H1 (cell line): Measurements from ENCODE around the gene CHST8.

Source experiments
- EZH2 ChIP-seq: fragments of 200-600 bp; sonication (generic); IDR thresholded peaks from 2 replicates; pipeline ENCODE4 v1.7.1; 2012; ENCODE audit warnings: low read depth, mild to moderate bottlenecking, moderate library complexity, low read length, inconsistent platforms; ENCODE audit not compliant: severe bottlenecking
- POLR2A ChIP-seq, 2 experiments: IDR thresholded peaks; 1 replicate in 1 of 2; 2 replicates in 1 of 2; pipeline ENCODE4 v1.6.1; 2011; ENCODE audit warnings: low read depth in 2 of 2, low read length in 2 of 2, mild to moderate bottlenecking in 2 of 2; ENCODE audit errors: control extremely low read depth in 1 of 2
- POLR2AphosphoS5 ChIP-seq: IDR thresholded peaks from 2 replicates; pipeline ENCODE4 v1.6.1; 2011; ENCODE audit warnings: low read depth, low read length
- RFX5 ChIP-seq: IDR thresholded peaks from 2 replicates; pipeline ENCODE4 v1.6.1; 2011; ENCODE audit warnings: low read depth, low read length, improper control_type of control experiment, borderline replicate concordance
- SIN3A ChIP-seq, 2 experiments: IDR thresholded peaks in 1 of 2; conservative IDR thresholded peaks in 1 of 2; 2 replicates each; pipeline ENCODE4 v1.6.1; 2011 to 2012; ENCODE audit warnings: low read length in 2 of 2, improper control_type of control experiment in 1 of 2, low read depth in 1 of 2, mild to moderate bottlenecking in 1 of 2
- SUZ12 ChIP-seq: fragments of 200-600 bp; sonication (generic); IDR thresholded peaks from 2 replicates; pipeline ENCODE4 v1.6.1; 2012; ENCODE audit warnings: mild to moderate bottlenecking, inconsistent platforms, low read length, moderate library complexity, mixed read lengths
- TAF1 ChIP-seq: IDR thresholded peaks from 2 replicates; pipeline ENCODE4 v1.6.1; 2011; ENCODE audit warnings: mild to moderate bottlenecking, low read depth, low read length
- TEAD4 ChIP-seq: IDR thresholded peaks from 2 replicates; pipeline ENCODE4 v1.6.1; 2012; ENCODE audit warnings: low read depth, low read length, inconsistent platforms, mixed read lengths
- TF ChIP-seq, protein P1 (sequence below), 3 experiments: IDR thresholded peaks; 1 replicate in 2 of 3; 2 replicates in 1 of 3; pipeline versions ENCODE4 v1.5.1 to v1.6.1; 2011; ENCODE audit warnings: low read length in 3 of 3, mild to moderate bottlenecking in 3 of 3, inconsistent platforms in 2 of 3, low read depth in 1 of 3, moderate library complexity in 1 of 3; ENCODE audit not compliant: insufficient read depth in 1 of 3; ENCODE audit errors: control extremely low read depth in 1 of 3

- TF ChIP-seq SUZ12 (no peak), SIN3A (conservative IDR thresholded peaks at IDR 0.05 in 1 of 2, IDR thresholded peaks at IDR 0.05 in 1 of 2; ENCODE audit: low read depth in 1 of 2, low read length in 2 of 2) (no peak), POLR2AphosphoS5 (no peak), RFX5 (no peak), EZH2 (no peak), POLR2A (IDR thresholded peaks at IDR 0.05; ENCODE audit: control extremely low read depth in 1 of 2, low read depth in 2 of 2, low read length in 2 of 2) (no peak), TEAD4 (no peak), TAF1 (no peak)
- TF ChIP-seq, protein P1, sequence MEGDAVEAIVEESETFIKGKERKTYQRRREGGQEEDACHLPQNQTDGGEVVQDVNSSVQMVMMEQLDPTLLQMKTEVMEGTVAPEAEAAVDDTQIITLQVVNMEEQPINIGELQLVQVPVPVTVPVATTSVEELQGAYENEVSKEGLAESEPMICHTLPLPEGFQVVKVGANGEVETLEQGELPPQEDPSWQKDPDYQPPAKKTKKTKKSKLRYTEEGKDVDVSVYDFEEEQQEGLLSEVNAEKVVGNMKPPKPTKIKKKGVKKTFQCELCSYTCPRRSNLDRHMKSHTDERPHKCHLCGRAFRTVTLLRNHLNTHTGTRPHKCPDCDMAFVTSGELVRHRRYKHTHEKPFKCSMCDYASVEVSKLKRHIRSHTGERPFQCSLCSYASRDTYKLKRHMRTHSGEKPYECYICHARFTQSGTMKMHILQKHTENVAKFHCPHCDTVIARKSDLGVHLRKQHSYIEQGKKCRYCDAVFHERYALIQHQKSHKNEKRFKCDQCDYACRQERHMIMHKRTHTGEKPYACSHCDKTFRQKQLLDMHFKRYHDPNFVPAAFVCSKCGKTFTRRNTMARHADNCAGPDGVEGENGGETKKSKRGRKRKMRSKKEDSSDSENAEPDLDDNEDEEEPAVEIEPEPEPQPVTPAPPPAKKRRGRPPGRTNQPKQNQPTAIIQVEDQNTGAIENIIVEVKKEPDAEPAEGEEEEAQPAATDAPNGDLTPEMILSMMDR (IDR thresholded peaks at IDR 0.05; ENCODE audit: control extremely low read depth in 1 of 3, insufficient read depth in 1 of 3, low read depth in 1 of 3, low read length in 3 of 3): no peak
Measured at GRCh38 chr19:33703438-33703750, 81.6 kb downstream of the CHST8 start.
